Endothelial cell of hepatic sinusoid (primary cell): ENCODE measurements around the gene FKBP1A.
"Not testable (repeated sequence)": the region's sequence is repeated elsewhere in the genome, so short reads cannot be mapped to it uniquely, and the experiment has no call there.

ENCODE experiments used
- in situ Hi-C: cut with HindIII; loops from 2 replicates; pipeline ENCODE4 v1.10.0; 2017; ENCODE audit warnings: low sequenced_read_pairs

FKBP1A gene

DNA sequence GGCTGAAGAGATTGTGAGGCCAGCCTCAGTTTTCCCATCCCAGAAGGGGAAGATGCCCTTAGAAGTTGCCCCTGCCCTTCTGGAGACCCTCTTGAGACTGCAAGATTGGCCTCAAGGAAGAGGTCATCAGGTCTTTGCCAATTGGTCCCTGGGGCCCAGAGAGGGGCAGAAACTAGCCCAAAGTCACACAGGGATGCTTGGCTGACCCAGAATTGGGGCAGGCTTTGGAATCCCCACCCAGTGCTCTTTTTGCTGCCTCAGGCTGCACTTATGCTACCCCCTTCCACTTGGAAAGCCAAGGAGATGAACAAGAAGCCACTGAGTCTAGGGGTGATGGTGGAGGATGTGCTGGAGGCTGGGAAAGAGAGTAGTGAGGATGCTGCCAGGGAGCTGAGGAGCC is 24.9 kb upstream of the FKBP1A start:
- in situ Hi-C loops: no loop called here

DNA sequence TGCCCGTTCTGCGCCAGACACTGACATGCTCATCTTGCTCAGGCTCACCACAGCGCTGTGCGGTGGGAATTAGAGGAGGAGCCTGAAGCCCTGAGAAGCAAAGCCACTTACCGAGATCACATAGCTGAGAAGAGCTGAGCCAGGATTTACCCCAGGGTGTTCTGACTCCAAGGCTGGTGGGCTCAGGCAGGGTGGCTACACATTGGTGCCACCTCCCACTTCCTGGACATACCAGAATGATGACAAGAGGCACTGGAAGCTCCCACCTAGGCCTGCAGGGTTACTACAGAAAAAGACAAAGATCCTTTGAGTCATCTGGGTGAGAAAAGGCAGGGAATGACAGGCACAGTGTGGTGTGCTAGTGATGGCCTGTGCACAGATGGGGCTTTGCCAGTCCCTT is 24.4 kb upstream of the FKBP1A start:
- in situ Hi-C loops: no loop called here

DNA sequence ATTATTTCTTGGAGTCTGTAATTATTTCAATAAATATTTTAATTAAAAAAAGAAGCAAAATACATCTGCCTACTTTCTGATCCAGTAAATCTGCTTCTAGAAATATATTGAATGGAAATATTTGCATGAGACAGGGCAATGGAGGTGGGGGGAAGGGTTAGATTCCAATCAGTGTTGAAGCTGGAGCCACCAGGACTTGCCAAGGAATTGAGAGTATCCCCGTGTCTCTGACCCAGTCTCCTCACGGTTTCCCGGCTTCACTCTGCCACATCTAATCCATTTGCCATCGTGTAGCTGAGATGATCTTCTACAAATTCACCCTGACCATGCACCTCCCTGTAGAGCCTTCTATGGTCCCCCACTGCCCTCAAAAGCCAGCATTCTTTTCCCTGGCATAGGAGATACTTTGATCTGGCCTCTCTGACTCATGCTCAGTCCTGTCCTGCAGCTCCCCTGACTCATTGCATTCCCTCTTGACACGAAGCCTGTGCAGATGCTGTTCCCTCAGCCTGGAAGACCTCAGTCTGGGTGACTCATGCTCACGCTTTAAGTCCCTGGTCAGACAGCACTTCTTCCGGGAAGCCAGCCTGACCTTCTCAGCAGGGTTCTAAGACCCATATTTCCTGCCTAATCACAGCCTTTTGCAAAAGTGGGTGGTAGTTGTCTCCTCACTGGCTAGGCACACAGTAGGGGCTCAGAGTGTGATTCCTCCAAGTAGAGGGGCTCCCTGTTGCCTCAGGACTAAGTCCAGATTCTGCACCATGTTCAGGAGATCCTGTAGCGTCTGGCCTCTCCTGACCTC is 23.0 kb upstream of the FKBP1A start:
- in situ Hi-C loops: no loop called here

DNA sequence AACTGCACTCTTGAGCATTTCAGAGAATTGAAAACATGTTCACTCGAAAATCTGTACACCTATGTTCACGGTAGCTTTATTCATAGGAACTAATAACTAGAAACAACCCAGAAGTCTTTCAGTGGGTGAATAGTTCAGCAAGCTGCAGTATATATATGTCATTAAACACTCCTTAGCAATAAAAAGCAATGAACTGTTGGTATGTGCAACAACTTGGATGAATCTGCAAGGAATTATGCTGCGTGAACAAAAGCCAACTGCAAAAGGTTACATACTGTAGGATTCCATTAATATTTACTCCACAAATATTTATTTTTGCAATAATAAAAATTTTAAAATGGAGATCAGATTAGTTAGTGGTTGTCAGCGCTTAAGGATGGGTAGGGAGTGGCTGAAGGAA is 22.1 kb upstream of the FKBP1A start:
- in situ Hi-C loops: no loop called here

DNA sequence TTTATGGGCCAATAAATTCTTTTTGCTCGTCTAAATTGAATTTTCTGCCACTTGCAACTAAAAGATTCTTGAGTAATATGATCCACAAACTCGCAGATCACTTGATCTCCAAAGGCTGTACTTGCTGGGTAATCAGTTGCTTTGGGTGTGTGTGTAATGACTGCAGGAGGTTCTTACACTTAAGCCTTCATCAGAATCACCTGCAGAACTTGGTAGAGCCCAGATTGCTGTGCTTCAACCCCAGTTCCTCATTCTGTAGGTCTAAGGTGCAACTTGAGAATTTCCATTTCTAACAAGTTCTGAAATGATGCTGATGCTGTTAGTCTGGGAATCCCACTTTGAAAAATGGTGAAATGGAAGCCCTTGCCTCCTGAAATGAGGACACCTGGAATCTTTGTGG is 12.9 kb upstream of the FKBP1A start:
- in situ Hi-C loops: no loop called here

DNA sequence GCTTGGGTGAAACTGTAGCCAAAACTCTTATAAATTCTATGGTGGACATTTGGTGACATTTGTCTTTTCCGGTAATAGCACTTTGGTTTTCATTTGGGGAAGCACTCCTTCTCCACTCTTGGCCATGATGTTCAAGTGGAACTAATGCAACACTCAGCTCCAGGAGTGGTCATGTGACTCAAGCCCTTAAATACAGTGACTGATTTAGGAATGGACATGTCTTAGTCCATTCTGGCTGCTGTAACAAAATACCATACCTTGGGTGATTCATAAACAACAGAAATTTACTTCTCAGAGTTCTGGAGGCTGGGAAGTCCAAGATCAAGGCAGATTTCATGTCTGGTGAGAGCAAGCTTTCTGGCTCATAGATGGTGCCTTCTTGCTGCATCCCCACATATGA is 10.8 kb upstream of the FKBP1A start:
- in situ Hi-C loops: no loop called here

DNA sequence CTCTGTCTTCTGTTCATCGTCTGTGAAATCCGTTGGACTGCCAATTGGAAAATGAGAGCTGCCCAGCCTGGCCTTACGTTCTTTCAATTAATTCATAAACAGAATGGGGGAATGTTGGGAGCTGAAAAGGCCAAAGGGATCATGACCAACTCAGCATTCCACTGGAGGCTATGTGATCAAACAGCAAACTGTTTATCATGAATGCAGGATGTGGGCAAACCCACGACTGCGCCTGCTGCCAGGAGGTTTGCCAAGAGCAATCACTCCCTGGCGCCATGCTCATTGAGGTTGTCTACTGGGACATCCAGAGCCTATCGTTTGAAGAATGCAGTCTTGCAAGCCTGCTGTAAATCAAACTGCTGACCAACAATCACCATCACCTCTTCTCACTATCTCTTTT is 9.3 kb upstream of the FKBP1A start:
- in situ Hi-C loops: no loop called here

DNA sequence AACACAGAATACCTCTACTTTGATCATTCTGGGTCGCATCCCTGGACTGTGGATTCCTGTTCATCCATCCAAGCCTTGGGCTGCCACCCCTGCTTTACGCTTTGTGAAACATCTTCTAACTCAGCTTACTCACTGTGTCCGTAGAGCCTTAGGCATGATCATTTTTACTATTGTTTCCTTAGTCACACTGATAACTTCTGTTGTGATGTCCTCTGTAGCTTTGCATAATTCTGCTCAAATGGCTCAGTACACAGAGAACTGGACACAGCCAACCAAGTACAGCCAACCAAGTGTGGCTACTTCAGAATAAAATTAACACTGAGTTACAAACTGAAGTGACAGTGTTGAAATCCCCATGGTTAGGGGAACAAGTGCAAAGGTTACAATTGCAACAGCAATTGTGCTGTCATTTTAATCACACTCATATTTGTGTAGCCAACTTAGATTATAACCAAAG is 8.6 kb upstream of the FKBP1A start:
- in situ Hi-C loops: no loop called here

DNA sequence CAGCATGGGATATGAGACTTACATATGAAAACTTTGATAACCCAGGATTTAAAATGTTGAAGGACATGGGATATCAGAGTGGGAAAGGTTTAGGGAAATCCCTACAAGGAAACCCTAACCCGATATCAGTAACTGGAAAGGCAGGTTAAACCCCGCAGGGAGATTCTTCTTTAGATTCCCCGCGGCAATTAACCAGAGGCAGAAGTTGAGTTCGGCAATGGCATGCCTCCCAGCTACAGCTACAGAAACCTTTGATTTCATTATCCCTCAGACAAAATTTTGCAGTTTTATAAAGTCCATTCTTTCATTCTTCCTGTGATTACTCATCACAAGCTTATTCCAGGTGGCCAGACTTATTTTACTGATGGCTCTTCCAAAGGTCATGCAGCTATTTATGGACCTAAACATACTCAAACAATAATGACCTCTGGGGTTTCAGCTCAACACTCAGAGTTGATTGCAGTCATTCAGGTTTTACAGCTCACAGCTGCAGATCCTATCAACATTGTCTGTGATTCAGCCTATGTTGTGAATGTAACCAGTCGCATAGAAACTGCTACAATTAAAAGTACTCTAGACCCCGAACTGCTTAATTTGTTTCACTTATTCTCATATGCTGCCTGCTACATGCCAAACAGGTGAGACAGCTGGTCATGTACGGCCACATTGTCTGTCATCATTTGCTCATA is 7.0 kb upstream of the FKBP1A start:
- in situ Hi-C loops: not testable (repeated sequence)

DNA sequence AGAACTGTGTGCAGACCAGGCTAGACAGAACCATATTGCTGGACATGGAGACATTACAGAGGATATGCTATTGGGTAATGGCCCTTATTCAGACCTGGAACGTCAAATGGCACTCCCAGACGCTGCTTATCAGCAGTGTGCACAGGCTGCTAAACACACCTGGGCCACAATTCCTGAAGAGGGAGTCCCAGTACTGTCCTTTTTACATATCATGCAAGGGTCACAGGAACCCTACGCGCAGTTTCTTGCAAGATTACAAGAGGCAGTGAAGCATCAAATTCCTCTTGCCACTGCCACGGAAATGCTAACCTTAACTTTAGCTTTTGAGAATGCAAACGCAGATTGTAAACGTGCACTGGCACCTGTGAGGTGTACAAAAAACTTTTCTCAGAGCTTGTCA is 5.3 kb upstream of the FKBP1A start:
- in situ Hi-C loops: not testable (repeated sequence)

DNA sequence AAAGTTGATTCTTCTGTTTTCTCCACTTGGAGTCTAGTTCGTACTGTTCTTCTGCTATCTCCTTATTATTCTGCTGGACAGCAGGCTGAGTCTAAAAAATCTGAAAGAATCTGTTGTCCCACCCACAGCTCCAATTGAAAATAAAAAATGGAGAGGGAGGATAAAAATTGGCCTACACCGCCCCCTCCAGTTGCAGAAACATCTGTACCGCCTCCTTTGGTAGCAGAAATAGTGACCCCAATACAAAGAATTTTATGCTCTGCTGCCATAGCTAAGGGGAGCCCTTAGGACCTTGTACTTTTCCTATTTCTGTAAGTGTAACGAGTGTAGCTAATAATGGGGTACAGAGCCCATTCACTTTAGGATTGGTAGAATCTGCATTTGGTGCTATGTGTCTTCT is 4.9 kb upstream of the FKBP1A start:
- in situ Hi-C loops: no loop called here

DNA sequence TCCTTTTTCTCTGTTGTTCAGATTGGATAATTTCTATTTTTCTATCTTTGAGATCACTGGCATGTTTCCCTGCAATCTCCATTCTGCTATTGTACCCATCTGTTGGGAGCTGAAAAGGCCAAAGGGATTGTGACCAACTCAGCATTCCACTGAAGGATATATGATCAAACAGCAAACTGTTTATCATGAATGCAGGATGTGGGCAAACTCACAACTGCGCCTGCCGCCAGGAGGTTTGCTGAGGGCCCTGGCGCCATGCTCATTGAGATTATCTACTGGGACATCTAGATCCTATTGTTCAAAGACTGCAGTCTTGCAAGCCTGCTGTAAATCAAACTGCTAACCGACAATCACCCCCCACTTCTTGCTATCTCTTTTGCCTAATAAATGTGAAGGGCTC is 3.8 kb upstream of the FKBP1A start:
- in situ Hi-C loops: no loop called here

DNA sequence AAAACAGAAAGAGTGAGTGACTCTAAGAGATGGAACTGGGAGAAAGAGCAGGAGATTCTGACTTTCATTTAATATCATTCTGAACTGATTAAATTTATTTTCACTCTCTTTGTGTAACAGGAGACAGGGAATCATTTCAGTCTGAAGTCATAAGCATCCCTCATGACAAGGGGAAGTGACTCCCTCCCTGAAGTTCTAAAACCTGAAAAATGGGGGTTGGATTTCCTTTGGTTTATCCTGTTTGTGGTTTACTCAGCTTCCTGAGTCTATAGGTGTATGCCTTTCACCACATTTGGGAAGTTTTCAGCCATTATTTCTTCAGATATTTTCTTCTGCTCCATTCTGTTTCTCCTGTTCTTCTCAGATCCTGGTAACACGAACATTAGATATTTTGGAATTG is 3.4 kb upstream of the FKBP1A start:
- in situ Hi-C loops: no loop called here

DNA sequence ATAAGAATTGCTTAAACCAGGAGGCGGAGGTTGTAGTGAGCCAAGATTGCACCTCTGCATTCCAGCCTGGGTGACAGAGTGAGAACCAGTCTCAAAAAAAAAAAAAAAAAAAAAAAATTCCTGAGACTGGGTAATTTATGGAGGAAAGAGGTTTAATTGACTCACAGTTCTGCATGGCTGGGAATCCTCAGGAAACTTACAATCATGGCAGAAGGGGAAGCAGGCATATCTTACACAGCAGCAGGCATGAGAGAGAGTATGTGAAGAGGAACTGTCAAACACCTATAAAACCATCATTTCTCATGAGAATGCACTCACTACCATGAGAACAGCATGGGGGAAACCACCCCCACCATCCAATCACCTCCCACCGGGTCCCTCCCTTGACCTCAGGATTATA is 1.8 kb upstream of the FKBP1A start:
- in situ Hi-C loops: loop anchor here (5.0 kb wide), 2 partner anchors 43 to 77 kb away; no protein-coding TSS in a partner anchor

DNA sequence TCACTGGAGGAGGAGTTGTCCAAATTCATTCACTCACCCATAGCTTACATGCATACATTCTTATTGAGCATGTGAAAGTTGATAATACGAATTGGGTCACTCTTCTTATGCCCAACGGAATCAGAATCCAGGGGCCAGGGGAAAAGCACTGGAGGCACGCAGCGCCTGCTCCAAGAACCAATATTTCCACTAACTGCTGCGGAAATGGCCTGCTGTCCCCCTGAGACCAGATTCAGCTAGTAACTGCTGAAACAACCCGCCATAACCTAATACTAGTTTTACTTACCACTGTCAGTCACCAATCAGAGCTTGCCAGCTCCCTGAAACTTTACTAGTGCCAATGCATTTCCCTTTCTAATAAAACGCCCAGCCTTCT is 641 bp upstream of the FKBP1A start:
- in situ Hi-C loops: loop anchor here (5.0 kb wide), 2 partner anchors 44 to 76 kb away; no protein-coding TSS in a partner anchor

DNA sequence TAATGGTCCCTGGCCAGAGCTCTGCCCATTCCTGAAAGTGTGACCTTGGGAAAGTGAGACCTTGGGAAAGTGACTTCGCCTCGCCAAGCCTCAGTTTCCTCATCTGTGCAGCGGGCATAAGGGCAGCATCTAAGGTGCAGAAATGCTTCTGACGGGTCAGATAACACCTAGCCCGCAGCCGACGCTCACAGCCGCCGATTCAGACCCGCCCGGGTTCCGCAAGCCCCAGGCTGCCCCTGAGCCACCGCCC is 486 bp downstream of the FKBP1A start:
- in situ Hi-C loops: loop anchor here (5.0 kb wide), 2 partner anchors 45 to 75 kb away; no protein-coding TSS in a partner anchor

DNA sequence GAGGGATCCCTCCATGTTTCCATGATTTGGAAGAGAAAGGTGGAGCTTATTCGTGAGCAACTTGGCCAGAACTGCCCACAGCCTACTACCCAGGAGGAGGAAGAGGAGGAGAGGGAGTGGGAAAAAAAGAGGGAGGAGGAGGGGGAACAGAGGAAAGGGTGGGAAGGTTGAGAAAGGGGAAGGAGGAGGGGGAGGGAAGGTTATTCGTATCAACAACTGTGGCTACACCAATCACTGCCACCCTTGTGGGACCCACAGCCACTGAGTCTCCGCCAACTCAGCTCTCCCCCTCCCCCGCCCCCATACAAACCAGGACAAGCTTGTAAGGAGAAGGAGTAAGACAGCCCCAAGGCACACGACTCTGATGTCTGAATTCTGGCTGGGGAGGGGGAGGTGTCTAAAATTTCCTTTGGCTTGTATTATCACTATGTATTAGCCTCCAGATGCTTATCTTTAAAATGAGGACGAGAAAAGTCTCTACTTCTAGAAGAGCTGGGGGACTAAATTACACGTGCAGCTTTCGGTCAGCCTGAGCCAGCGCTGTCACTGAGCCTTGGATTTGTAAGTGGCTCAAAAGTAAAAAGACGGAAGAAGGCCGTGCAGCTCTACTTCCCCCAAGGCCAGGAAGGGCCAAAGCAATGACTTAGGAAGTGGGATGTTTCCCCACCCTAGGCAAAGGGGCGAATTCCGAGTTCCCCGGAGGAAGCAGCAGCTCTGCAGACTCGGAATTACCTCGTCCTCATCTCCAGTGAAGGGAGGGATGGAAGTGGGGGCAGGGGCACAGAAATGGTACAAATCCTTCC is 1.0 kb downstream of the FKBP1A start:
- in situ Hi-C loops: loop anchor here (5.0 kb wide), 2 partner anchors 45 to 75 kb away; no protein-coding TSS in a partner anchor

DNA sequence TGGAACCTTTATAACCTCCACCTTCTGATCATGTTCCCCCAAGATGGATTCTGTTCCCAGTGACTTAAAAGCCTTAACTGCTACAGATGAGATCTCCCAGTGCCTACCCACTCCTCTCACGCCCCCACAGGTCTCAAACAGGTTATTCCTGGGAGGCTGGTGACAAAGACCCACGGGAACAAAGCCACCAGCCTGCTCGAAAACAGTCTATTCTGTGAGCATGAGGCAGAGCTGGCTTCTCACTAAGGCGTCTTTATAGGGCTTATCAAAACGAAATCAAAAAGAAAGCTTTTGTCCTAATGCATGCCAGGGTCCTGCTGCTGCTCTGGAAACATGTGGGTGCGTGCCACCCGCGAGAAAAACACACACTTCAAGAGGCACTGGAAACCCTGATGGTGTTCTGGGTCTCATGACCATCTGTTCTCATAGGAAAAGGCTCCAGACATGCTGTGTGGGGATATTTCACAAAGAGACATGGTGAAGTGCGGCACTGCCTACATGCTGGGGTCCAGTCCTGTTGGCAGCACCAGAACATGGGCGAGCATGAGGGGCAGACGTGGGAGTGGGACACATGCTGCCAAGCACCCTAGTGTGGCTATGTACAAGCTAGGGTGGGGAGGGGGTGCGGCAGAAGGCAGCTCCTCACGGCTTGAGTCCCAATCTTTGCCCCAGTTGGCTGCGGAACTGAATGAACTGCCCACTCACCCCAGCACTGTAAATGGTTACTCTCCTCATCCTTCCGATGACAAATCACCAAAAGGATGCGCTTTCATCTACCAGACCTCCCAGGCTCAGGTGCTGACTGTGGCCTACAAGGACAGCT is 2.1 kb downstream of the FKBP1A start:
- in situ Hi-C loops: loop anchor here (5.0 kb wide), 2 partner anchors 47 to 73 kb away; no protein-coding TSS in a partner anchor

DNA sequence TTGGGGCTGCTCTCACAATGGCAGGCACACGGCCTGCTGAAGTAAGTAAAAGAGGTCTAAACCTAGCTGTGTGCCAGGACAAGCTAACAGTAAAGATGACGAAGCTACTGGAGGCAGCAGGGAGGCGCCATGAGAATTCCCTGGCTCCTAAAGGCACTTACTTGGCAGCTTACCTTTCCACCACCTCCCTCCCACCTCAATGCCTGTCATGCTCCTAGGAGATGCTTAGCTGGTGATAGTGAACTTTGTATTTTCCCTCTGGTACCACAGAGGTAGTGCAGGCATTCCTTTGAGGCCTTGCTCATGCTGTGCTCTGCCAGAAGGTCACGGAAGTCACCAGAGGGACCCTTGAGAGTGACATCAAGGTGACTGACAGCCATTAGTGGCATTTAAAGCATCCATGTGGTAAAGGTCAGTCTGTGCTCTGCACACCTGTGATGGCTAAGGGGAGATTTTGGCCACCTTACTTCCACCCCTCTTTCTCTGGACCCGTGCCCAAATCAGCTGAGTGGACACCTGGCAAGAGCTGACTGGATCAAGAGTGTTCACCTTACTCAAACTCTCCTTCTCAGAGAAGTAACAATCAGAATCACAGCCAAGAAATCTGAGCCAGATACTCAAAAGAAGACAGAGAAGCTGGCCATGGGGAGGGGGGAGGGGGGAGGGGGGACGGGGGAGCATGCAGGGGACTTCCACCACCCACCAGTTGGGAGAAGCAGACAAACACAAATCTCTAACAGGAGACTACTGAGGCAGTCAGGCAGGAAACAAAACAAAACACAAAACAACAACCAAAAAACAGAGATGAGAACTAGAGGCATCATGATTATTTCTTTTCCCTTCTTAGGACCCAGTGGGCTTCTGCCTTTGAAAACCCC is 2.9 kb downstream of the FKBP1A start:
- in situ Hi-C loops: loop anchor here (5.0 kb wide), 2 partner anchors 47 to 73 kb away; no protein-coding TSS in a partner anchor
